HG03565 (cell line): ENCODE measurements around the gene TLR7.

Source experiments
- ATAC-seq: cut with Tn5 transposase; IDR thresholded peaks from one replicate; pipeline ENCODE4 v1.9.1; 2021; ENCODE audit warnings: mild to moderate bottlenecking, moderate library complexity; ENCODE audit not compliant: unreplicated experiment

Gene TLR7

GRCh38 chrX:12922599-12922919 lies 55.7 kb downstream of the TLR7 start:
- ATAC-seq, result no peak

DNA sequence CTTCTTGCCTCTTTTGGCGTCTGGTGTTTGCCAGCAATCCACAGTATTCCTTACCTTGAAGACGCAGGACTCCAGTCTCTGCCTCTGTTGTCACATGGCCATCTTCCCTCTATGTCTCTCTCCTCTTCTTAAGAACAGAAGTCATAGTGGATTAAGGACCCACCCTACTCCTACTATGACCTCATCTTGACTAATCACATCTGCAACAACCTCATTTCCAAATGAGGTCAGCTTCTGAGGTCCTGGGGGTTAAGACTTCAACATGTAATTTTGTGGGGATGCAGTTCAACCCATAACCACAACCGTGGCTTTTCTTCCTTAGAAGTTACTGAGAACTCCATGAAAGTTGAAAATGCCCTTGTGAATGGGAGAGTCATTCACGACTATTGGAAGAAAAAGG lies 62.8 kb downstream of the TLR7 start:
- no peak for ATAC-seq

DNA sequence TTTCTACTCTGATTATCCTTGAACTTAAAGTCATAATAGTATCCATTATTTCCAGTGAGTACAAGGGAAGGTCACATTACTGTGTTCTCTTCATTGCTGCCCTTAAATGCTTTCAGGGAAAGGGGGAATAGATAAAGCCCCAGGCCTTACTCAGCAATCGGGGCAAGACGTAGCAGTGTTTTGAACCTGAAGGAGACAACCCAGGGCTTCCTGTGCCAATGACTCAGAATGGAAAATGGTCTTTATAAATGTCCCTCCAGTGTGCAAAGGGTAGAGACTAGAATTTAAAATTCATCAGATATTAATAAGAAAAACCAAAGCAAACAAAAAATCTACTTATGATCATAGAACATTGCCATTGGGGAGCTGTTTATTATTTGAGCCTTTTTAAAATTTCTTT lies 63.3 kb downstream of the TLR7 start:
- ATAC-seq, result no peak

- ATAC-seq, result no peak
These were observed 65.4 kb downstream of the TLR7 start for GRCh38 chrX:12932244-12932643.

DNA sequence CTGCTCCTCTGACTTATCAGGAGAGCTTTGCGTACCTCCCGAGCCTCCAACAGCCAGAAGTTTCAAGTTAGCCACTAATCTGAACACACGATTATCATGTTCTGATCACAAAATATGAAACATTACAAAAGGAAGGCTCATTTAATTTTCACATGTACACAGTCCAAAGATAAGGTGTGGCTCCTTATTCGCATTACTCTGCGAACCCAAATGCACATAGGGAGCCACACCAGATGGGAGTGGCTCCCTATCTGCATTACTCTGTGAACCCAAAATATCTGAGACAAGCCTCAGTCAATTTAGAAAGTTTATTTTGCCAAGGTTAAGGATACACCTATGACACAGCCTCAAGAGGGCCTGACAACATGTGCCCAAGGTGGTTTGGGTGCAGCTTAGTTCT lies 68.0 kb downstream of the TLR7 start:
- ATAC-seq, result no peak

DNA sequence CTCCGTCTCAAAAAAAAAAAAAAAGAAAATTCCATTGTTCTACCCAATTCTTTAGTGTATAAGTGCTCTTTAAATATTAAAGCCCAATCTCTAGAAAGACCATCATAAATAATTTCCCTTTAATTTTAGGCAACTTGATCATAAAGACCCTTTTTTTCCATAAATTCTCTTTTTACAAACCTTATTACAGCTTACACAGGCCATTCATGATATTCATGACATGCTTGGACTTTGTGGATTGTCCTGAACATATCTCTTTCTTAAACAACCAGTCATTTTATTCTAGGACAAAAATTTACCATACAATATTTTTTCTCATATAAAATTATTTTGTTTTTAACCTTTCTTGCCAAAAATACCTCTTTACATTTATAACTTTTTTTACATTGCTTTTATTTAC lies 70.1 kb downstream of the TLR7 start:
- no peak for ATAC-seq
